GM21786 (cell line): ENCODE measurements around the gene ORC4.
A peak's percentile ranks its signal among the peaks of the same experiment; 100 is the strongest.

Experiments used
- ATAC-seq: cut with Tn5 transposase; IDR thresholded peaks from one replicate; pipeline ENCODE4 v1.9.1; 2021; ENCODE audit not compliant: unreplicated experiment

ORC4 gene

DNA sequence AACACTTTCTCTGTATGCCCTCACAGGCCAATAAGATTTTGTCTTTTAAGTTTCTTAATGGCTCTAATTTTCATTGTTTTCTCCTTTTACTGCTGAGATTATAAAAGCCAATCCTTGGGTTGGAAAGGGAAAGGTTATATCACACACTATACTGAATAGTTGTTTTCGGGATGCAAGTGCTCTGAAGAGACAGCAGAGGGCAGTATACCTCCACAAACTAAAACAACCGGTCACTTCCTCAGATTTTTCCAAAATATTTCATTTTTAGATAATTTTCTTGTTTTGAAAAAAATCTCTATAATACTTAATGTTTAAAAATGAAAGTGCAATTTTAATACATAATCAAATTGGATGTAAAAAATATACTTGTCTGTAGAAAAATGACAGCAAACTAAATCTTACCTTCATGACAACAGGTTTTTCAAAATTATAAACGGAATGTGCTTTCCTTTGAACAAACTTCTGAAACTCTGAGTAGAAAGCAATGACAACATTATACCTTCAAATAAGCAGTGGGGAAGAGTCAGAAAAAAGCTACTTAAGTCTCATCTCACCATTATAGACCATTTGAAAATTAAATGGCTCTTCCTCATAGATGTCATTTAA, 82.7 kb downstream of the ORC4 start:
- peak; percentile 79 for ATAC-seq

DNA sequence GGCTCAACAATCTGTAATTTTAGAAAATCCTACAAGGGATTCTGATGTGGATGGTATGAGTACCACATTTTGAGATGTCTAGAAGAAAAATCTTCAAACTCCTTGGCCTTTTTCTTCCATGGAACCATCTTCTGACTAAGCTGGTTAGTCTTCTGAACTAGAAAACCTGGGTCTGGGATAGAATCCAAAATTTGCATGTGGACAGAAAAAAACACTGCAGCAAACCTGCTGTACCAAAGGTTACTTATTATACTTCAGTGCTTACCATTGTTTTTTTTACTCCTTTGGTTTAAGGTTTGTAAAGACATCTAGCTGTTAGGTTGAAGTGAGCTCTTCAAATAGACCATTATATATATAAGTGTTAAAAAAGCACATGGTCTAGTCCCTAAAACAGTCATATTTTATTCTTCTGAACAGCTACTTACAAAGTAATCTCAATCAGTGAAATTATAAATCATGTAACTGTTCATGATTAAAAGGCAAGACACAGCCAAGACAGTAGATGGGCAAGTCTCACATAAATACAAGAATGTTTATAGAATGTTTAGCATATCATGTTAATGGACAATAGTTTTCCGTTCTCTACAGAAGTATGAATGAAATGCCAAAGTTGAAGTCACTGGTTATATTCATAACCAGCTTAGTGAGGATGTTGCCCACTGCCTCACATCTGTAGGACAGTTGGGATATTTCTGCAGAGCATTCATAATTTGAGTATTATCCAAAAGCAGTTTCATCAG, 85.5 kb downstream of the ORC4 start:
- ATAC-seq: no peak

DNA sequence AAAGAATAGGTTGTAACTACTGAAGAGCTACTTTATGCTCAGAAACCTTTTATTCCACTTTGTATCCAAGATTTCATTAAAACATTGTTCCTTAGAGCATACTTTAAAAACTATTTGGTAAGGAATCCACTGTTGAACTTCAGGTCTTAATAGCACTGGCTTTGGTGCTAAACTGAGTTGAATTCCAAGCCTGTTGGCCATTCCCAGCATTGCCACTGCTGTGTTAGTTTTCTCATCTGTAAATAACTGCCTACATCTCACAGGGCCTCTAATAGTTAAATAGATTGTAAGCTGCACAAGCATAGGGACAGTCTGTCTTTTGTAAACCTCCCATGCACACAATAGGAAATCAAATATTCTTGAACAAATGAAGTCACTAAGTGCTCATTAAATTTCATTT, 86.6 kb downstream of the ORC4 start:
- ATAC-seq: no peak

DNA sequence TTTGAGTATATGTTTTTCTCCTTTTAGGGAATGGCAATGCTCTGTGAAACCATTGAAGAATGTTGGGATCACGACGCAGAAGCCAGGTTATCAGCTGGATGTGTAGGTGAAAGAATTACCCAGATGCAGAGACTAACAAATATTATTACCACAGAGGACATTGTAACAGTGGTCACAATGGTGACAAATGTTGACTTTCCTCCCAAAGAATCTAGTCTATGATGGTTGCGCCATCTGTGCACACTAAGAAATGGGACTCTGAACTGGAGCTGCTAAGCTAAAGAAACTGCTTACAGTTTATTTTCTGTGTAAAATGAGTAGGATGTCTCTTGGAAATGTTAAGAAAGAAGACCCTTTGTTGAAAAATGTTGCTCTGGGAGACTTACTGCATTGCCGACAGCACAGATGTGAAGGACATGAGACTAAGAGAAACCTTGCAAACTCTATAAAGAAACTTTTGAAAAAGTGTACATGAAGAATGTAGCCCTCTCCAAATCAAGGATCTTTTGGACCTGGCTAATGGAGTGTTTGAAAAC, 93.4 kb downstream of the ORC4 start:
- ATAC-seq: no peak

DNA sequence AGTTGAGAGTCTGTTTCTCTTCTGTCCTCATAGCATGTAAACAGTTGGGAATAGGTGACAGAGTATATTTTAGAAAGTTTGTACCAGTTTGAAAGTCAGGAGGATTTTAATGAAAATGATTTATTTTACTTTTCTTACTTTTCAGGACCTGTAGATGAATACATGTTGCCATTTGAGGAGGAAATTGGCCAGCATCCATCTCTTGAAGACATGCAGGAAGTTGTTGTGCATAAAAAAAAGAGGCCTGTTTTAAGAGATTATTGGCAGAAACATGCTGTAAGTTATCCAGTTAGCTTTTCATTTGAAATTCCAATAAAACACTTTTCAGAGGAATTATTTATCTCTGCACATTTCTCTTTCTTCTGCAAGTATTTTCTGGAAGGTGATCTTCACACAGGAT, 94.7 kb downstream of the ORC4 start:
- no peak for ATAC-seq

DNA sequence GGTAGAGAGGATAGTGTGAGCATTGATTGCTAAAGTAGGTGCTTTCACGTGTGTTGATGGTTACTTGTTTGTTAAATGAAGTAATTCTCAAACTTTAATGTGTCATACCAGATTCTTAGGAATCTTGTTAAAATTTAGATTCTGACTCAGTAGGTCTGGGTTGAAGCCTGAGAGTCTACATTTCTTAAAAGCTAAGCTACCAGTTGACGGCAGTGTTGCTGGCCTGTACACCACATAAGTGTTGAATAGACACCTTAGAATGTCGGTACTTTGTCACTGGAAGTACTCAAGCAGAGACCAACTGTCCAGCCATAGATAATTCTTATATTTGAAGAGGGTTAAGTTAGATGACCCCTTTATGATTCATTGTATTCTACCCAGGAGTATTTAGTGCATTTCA, 95.9 kb downstream of the ORC4 start:
- no peak for ATAC-seq

DNA sequence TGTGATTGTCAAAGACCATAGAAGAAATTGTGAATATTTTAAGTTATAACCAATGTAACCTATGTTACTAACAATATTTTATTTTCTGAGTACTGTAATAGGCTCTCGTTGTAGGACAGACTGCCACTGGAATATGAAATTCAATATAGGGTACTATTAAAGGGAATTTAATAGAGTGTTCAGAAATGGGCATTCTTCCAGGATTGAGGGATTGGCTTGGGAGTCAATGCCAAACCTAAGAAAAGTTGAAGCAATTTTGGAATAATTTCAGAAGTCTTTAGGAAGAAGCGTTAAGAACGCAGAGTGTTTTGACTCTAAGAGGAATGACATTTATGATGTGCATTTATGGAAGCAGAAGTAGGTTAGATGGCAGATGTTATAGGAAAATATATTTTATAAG, 96.7 kb downstream of the ORC4 start:
- ATAC-seq: no peak

DNA sequence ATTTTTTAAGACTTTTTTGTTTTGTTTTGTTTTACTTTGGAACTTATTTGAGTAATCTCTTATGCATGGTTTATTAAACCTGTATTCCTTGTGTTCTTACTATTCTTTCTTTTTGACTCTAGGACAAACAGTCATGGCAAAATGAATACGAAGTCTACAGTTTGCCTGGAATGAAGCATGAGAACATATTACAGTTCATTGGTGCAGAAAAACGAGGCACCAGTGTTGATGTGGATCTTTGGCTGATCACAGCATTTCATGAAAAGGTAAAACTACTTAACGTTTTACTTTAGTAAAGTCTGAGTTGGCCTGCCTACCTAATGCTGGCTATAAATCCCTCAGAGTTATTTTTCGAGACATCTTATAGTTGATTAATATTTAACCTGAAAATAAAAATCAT, 103.4 kb downstream of the ORC4 start:
- no peak for ATAC-seq

DNA sequence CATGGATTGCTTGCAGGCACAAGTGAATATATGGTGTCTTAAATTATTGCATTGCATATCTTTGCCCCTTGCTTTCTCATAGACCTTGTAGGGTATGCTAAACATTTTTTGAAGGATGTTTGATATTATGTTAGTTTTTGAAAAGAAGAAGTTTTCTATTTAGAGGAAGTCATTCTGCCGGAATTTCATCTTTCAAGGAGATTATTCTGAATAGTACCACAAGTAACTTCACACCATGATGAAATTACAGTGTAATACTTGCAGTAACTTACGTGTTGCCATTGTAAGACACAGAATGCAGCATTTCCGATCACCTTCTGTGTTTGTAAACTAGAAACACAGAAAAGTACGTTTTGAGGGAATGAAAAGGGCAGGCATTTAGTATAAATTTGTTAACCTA, 103.8 kb downstream of the ORC4 start:
- no peak for ATAC-seq

DNA sequence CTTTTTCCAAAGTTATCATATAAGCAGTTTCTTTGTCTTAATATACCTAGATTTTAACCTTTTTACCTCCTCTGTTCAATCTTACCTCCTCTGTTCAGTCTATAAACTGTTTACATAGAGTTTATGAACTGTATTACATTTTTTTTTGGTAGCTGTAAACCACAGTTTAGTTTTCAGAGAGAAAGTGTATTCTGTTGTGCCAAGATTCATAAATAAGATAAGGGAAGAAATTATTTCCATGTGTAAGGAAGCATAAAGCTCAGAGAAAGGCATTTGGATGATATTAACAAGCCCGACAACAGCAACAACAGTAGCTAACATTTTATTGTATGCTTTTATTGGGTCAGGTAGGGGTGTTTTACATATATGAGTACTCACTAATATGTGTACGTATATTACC, 104.5 kb downstream of the ORC4 start:
- ATAC-seq: no peak

DNA sequence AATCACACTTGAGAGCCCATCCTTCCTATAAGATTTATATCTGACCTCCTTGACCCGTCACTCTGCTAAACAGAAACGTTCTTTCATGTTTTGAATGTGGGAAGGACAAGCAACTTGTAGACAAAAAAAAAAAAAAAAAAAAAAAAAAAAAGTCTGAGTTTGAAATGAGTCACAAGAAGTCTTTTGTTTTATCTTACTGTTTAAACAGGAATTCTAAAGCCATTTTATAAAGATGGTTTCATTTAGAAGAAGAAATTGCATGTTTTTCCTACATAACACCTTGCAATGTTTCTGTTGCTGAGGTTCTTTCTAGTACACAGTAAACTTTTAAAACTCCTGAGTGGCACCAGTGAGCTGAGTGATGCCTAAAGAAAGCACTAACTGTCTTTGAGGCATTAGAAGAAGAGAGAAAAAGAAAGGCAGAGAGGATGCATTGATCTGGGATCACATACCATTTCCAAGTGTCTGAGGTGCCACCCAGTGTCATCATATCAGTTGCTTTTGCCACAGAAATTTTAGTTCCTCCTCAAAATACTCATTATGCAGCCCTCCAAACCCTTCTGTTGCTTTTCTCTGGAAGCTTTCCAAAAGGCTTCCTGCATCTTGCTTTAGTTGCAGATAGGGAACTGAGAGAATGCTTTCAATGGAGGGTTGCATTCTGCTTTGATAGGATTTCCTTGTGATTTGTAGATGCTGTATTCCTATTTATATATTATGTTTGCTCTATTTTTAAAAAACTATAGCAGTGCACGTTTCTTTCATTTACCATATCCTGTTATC, 106.6 kb downstream of the ORC4 start:
- no peak for ATAC-seq

DNA sequence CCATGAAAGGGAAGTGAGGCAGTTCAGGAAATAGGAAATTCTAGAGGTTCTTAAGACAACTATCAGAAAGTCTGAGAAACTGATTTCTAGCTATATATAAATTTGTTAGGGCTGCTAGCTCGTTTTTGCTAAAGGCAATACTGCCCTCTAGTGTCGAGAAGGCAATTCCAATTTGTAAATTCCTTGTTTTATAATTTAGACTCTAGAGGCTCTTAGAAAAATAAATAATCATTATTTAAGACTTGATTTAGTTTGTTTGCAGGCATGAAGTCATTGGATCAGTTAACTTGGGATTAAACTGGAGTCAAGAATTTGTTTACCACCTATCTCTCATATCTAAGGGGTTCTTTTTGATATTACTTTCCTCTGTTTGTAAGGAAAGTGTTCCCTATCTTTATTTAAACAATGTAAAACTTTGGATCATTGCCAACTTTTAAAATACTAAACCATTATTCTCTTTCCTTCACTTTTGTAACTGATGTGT, 109.5 kb downstream of the ORC4 start:
- ATAC-seq: no peak

DNA sequence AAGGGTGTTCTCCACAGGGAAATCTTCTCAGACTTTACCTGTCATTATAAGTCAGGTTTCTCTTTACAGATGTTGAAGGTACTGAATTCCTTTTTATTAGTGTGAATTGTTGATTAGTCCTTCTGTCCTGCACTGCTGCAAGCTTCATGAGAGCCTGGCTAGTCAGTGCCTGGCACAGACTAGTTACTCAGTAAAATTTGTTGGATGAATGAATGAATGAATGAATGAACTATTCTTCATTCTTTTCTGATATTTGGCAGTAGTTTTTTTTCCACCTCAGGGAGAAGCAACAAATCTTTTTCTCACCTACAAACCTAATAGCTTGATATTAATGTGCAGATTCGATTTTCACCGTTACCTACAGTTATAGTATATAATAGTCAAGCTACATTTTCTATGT, 111.4 kb downstream of the ORC4 start:
- ATAC-seq: no peak

DNA sequence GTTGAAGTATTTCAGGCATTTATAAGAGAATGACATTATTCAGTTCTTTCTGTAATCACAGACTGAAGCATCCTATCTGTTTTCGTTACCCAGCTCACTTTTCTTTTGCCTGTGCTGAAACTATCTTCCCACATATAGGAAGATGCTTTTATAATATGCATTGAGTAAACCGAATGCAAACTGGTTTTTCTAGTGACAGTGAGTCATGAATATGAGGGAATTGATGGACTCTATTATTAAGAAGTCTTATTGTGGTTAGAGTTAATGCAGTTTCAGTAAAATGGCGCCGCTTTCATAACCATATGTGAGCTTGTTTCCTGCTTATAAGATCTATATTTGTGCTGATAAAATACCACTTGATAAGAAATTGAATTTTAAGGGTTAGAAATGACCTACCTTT, 116.5 kb downstream of the ORC4 start:
- no peak for ATAC-seq

DNA sequence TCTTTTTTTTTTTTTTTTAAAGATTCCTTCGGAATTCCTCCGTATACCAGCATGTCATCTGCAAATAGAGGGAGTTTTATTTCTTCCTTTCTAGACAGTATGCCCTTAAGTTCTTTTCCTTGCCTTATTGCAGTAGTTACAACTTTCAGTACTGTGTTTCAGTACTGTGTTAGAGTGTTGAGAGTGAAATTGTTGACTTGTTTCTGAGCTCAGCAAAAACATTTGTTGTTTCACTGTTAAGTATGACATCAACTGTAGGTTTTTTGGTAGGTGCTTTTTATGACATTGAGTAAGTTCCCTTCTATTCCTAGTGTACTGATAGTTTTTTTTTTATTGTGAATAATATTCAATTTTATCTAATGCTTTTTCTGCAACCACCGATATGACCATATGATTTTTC, 131.9 kb downstream of the ORC4 start:
- peak; percentile 78 for ATAC-seq

DNA sequence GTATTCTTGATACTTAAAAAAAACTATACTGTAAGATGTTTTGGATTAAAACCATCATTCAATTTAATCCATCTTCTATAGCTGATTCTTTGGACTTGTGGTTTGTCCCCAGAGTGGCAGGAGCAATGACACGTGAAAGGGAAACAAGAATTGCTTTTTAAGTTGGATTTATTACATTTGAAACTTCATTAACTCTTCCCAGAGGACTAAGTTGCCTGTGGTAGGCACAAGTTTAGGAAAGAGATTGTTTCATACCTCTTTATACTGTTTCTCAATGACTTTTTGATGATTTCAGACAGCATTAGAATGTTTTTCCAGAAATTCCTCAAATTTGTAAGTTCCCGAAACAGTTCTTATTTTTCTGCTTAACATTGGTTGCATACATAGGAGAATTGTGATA, 134.4 kb downstream of the ORC4 start:
- ATAC-seq: no peak

DNA sequence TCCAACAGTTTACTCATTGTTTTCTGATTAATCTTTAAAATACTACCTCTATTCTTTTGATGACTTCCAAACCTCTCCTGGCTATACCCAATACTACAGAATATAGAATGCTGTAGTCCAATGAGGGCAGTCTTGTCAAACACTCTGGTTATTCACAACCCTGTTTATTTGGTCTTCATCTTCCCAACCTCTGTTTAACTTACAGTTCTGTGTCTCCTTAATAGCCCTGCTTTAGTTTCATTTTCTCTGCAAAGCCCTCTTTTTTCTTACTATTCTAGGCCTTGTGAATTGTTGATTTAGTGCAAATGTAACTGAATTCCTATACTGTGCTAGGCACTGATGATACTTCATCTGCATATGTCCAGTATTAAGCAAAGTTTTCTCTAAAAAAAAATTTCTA, 135.7 kb downstream of the ORC4 start:
- no peak for ATAC-seq

DNA sequence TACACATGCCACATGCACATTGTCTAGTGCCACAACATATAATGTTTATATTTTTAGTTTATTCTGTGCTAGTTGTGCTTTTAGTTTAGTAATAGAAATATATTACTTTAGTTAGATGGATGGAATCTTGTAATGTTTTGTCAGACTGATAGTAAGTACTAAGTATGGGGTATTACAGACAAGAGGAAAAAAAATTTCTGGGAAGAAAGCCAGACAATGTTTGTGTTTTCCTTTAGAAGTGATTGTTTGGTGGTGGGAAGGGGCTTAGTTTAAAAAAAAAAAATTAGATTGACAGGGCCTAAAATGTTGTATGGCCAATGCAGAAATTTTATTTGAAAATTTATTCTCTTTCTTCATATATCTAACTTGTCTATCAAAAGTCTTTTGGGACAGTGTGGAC, 137.9 kb downstream of the ORC4 start:
- no peak for ATAC-seq
